GM18519 (cell line): ENCODE data around the gene ERC2.

Source experiments
- ATAC-seq: cut with Tn5 transposase; IDR thresholded peaks from one replicate; pipeline ENCODE4 v1.9.1; 2021; ENCODE audit warnings: mild to moderate bottlenecking, moderate library complexity; ENCODE audit not compliant: unreplicated experiment, low FRiP score

The ERC2 gene

GRCh38 chr3:55906896-55907295, 561.4 kb downstream of the ERC2 start:
- no peak for ATAC-seq

- ATAC-seq, result no peak
Measured at GRCh38 chr3:55904716-55905115, 563.6 kb downstream of the ERC2 start.

DNA sequence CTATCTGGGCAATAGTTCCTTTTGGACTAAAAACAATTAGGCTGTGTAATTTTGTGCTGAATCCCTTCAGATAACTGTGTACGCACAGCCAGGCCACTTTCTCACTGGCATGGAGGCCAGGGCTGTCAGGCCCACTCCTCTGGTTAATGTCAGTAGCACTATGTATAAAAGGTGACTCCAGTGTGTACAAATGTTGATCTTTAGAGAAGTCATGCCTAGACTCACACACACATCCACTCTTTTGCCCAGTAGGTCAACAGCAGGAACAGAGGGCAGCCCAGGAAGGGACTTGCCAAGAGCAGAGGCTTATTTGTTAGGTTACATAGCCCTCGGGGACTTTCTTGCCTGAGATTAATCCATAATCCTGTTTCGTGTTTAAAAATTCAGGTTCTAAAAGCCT, 564.6 kb downstream of the ERC2 start:
- no peak for ATAC-seq

DNA sequence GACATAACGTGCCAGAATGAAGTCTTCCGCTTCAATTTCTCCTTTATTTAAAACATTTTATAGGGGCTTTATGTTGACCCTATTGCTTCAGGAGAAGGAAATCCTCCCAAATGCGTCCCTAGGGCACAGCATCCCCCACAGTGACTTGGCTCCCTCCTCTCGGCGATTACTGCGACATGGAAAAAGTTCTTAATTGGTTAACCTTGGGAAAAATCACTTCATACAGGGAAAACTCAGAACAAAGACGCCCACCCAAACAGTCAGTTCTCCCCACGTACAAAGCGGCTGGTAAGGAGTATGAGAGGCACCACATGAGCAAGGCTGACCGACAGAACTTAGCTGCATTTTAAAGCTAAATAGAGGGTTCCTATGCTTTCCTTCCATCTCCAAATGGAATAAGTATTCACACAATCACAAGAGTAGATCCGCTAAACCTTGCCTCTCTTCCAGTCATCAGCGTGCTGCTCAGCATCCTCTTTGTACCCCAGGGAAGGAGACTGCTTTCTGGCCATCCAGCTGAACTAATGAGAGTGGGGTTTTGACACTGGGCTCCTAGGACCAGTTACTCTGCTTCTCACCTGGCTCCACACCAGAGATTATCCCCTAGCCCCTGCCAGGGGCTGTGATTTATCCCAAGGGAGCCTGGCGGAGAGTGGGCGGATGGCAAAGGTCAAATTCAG, 565.9 kb downstream of the ERC2 start:
- ATAC-seq, result no peak

DNA sequence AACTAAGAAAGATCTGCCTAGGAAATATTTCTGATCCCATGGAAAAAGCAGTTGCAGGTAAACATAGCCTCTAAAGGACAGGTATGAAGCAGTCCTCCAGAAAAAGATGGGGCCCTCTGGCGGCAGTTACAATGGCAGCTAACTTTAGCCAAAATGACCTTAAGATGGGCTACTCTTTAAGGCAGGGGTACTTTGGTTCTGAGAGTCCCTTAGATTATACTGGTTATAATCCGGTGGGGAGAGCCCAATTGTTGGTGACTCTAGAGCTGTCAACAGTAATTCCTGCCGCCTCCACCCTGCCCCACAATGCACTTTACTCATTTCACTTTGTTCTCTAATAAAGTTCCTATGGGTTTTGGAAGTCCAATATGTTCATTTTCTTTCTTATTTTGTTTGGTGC, 568.4 kb downstream of the ERC2 start:
- ATAC-seq, result no peak

DNA sequence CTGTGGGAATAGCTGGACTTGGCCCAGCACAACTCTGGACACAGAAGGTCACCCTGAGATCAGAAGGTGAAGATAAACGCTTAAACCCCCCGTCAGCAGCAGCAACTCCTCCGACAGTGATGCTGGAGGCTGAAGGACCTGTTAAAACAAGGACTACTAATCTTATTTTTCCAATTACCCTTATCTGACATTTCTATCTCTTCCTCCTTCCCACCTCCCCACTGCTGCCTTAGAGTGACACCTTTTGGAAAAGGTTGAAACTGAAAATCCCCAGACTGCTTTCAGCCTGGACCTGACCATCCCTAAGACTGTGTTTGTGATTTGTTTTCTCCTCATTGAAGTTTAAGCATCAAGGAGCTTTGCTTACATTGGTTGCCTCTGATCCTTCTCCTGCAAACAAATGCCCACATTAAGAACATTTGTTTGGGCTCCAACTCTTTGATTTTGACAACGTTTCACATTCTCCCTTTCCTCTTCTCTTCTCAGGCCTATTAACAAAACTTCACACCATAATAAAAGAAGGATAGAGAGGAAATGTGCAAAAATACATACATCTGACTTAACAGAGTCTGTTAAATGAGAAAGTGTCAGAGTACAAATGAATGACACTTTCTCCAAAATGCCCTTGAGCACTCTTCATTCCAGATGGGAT, 570.6 kb downstream of the ERC2 start:
- no peak for ATAC-seq

DNA sequence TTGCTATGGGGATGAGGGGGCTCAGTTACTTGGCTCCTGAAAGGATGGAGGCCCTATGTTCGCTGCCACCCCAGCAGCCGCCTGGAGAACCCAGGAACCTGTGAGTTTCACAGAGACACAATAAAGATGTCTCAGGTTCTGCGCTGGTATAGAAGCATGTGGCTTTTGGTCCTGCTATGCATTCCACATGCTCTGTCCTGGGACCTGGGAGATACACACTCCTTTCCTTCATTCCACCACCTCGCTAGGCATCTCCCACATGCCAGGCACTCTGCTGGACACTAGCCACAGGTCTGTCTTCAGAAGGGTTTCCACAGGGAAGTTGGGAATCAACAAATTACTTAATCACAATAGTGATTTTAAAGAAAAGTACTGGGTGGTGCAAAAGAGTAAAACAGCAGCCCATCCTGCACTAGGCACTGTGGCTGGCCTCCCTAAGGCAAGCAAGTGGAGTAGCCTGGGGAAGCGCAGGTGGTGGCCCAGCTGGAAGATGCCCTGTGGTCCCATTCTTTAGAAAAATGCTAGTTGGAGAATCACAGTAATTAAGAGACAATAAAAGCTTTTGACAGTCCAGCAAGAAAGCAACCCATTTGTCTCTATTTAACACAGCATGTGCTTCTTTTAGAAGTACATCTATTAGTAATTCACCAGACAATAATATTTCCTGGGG, 572.2 kb downstream of the ERC2 start:
- ATAC-seq, result no peak

GRCh38 chr3:55894605-55895004, 573.7 kb downstream of the ERC2 start:
- ATAC-seq, result no peak

GRCh38 chr3:55893045-55893664, 575.1 kb downstream of the ERC2 start:
- no peak for ATAC-seq

DNA sequence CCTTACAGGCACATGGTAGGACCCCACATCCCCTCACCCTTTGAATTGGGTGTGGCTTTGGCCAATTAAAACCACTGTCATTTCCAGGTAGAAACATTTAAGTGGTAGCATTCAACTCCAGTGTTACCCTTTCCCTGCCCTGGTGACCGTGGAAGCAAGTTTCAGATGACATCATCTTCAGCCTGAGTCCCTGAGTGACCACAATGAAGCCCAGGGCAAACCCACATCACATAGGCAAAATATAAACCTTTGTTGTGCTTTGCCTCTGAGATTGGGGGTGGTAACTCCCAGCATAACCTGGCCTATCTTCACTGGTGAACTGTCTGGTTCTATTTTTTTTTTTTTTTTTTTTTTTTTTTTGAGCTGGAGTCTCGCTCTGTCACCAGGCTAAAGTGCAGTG, 577.2 kb downstream of the ERC2 start:
- ATAC-seq, result no peak

- no peak for ATAC-seq
Measured at GRCh38 chr3:55888282-55888885, 579.9 kb downstream of the ERC2 start.

DNA sequence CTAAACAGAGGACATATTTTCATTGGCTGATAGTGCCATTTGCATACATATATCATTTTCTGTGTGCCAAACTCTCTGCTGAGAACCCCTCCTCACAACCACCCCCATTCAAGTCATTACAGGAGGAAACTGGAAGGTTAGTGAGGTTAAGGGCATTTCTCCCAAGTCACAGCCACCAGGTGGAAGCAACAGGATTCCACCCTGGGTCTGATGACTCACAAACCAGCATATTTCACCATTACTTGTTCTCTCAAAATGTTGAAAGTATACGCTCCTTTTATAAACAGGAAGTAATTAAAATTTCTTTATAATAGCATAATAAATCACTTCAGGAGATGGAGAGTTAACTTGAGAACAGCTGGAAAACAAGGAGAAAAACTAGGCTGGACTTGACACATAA, 582.5 kb downstream of the ERC2 start:
- no peak for ATAC-seq

- ATAC-seq, result no peak
Measured at GRCh38 chr3:55884491-55885285, 583.6 kb downstream of the ERC2 start.

GRCh38 chr3:55884066-55884465, 584.2 kb downstream of the ERC2 start:
- ATAC-seq, result no peak

- no peak for ATAC-seq
Measured at GRCh38 chr3:55882006-55882405, 586.3 kb downstream of the ERC2 start.

- no peak for ATAC-seq
Measured at GRCh38 chr3:55880357-55880756, 587.9 kb downstream of the ERC2 start.

DNA sequence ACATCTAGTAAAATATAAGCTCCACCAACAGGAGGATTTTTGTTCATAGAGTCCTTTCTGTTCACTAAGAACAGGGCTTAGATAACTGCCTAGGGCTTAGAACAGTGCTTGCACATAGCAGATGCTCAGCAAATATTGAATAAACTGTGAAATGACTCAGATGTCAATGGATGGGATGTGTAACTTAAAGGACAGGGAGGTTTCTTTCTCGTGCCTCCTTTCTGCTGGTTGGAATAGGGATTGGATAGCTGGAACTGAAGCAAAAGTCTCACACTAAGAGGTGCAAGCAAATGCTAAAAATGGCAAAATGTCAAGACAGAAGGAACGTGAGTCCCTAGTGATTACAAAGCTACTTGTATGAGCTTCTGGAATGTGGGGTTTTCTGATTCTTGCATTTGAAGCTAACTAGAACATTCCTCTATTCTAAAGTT, 588.4 kb downstream of the ERC2 start:
- no peak for ATAC-seq

- ATAC-seq, result no peak
Measured at GRCh38 chr3:55877703-55878102, 590.6 kb downstream of the ERC2 start.

DNA sequence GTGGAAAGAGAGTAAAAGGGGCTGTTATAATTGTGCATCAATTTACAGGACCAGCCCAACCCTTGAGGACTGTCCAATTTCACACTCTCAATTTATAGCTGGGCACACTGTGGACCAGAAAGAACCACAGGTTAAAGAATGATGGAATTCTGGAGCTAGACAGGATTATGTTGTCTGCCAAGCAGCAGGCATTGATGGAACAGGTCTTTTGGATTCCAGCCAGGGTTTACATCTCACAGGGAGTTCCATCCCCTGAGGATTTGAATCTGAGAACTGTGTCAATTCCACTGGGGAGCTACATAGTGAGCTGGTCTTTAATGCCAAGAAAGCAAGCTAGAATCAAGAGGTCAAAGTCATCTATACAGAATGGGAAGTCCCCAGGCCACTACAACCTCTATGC, 591.7 kb downstream of the ERC2 start:
- ATAC-seq, result no peak

- no peak for ATAC-seq
Measured at GRCh38 chr3:55875113-55875512, 593.2 kb downstream of the ERC2 start.
